H9 (cell line): ENCODE results near the gene BAZ1B. TPM values are rescaled to one million over a fixed set of nuclear protein-coding genes. Genes with fewer than 3 reads are reported as not detected.
"Not testable (repeated sequence)": the region's sequence is repeated elsewhere in the genome, so short reads cannot be mapped to it uniquely, and the experiment has no call there.

Source experiments
- DNase-seq: peaks from one replicate; pipeline ENCODE4 v3.0.0-alpha.2; 2017
- H2AFZ ChIP-seq: one replicate; pipeline ENCODE4 v1.6.1; 2013; ENCODE audit warnings: mild to moderate bottlenecking, low read length, control low read depth, moderate library complexity
- H2AK5ac ChIP-seq: 2 replicates; pipeline ENCODE4 v1.6.1; 2013; ENCODE audit warnings: low read length, control low read depth, mixed read lengths; ENCODE audit not compliant: insufficient read length
- H2BK120ac ChIP-seq: one replicate; pipeline ENCODE4 v1.6.1; 2013; ENCODE audit warnings: low read depth, mild to moderate bottlenecking, low read length, control low read depth, inconsistent platforms; ENCODE audit not compliant: poor library complexity, severe bottlenecking
- H2BK12ac ChIP-seq: 2 replicates; pipeline ENCODE4 v1.6.1; 2013; ENCODE audit warnings: low read length, control low read depth, mixed read lengths, low read depth; ENCODE audit not compliant: insufficient read length
- H2BK15ac ChIP-seq: 2 replicates; pipeline ENCODE4 v1.6.1; 2013; ENCODE audit warnings: low read depth, low read length, control low read depth
- H2BK20ac ChIP-seq: one replicate; pipeline ENCODE4 v1.6.1; 2013; ENCODE audit warnings: low read depth, mild to moderate bottlenecking, low read length, control low read depth, inconsistent platforms; ENCODE audit not compliant: poor library complexity, severe bottlenecking
- H2BK5ac ChIP-seq: 2 replicates; pipeline ENCODE4 v1.6.1; 2013; ENCODE audit warnings: low read length, control low read depth, mixed read lengths; ENCODE audit not compliant: insufficient read length
- H3K14ac ChIP-seq: 2 replicates; pipeline ENCODE4 v1.6.1; 2013; ENCODE audit warnings: low read length, control low read depth; ENCODE audit not compliant: insufficient read depth
- H3K18ac ChIP-seq: 2 replicates; pipeline ENCODE4 v1.6.1; 2013; ENCODE audit warnings: low read depth, mild to moderate bottlenecking, mixed read lengths, low read length, control low read depth; ENCODE audit not compliant: insufficient read length
- H3K23ac ChIP-seq: 2 replicates; pipeline ENCODE4 v1.6.1; 2013; ENCODE audit warnings: low read length, control low read depth, mixed read lengths, low read depth; ENCODE audit not compliant: insufficient read length
- H3K23me2 ChIP-seq: 2 replicates; pipeline ENCODE4 v1.6.1; 2013; ENCODE audit warnings: low read depth, mild to moderate bottlenecking, mixed read lengths, low read length, control low read depth; ENCODE audit not compliant: insufficient read length, poor library complexity, severe bottlenecking
- H3K27ac ChIP-seq: 2 replicates; pipeline ENCODE4 v1.5.1; 2013; ENCODE audit warnings: low read length, control low read depth, mixed read lengths, low read depth; ENCODE audit not compliant: insufficient read length
- H3K27me3 ChIP-seq: 2 replicates; pipeline ENCODE4 v1.6.1; 2013; ENCODE audit warnings: low read length, control low read depth, inconsistent platforms; ENCODE audit not compliant: insufficient read depth
- H3K4ac ChIP-seq: 2 replicates; pipeline ENCODE4 v1.6.1; 2013; ENCODE audit warnings: low read depth, mild to moderate bottlenecking, control low read depth, inconsistent platforms, low read length, moderate library complexity
- H3K4me1 ChIP-seq: 2 replicates; pipeline ENCODE4 v1.6.1; 2013; ENCODE audit warnings: low read length, control low read depth, inconsistent platforms; ENCODE audit not compliant: insufficient read depth
- H3K4me2 ChIP-seq: 2 replicates; pipeline ENCODE4 v1.6.1; 2013; ENCODE audit warnings: low read length, control low read depth, mixed read lengths; ENCODE audit not compliant: insufficient read length, insufficient read depth
- H3K56ac ChIP-seq: 2 replicates; pipeline ENCODE4 v1.6.1; 2013; ENCODE audit warnings: low read depth, mild to moderate bottlenecking, mixed read lengths, low read length, control low read depth; ENCODE audit not compliant: insufficient read length
- H3K79me1 ChIP-seq: 2 replicates; pipeline ENCODE4 v1.6.1; 2013; ENCODE audit warnings: low read depth, mild to moderate bottlenecking, moderate library complexity, low read length, control low read depth, inconsistent platforms; ENCODE audit not compliant: insufficient read depth, poor library complexity, severe bottlenecking
- H3K79me2 ChIP-seq: 2 replicates; pipeline ENCODE4 v1.6.1; 2013; ENCODE audit warnings: low read length, control low read depth, inconsistent platforms; ENCODE audit not compliant: insufficient read depth
- H3K9ac ChIP-seq: 2 replicates; pipeline ENCODE4 v1.6.1; 2013; ENCODE audit warnings: low read length, control low read depth, mixed read lengths; ENCODE audit not compliant: insufficient read length; ENCODE audit errors: extremely low read depth
- H3K9me3 ChIP-seq: one replicate; pipeline ENCODE4 v1.6.1; 2013; ENCODE audit warnings: low read depth, low read length, inconsistent platforms; ENCODE audit not compliant: control insufficient read depth
- H3T11ph ChIP-seq: one replicate; pipeline ENCODE4 v1.6.1; 2013; ENCODE audit warnings: mild to moderate bottlenecking, low read length, control low read depth, inconsistent platforms
- H4K20me1 ChIP-seq: one replicate; pipeline ENCODE4 v1.6.1; 2013; ENCODE audit not compliant: control insufficient read depth, insufficient read length, insufficient read depth
- H4K5ac ChIP-seq: 2 replicates; pipeline ENCODE4 v1.6.1; 2013; ENCODE audit warnings: low read depth, mild to moderate bottlenecking, mixed read lengths, low read length, control low read depth; ENCODE audit not compliant: insufficient read length
- H4K8ac ChIP-seq: replicated peaks from 2 replicates; pipeline ENCODE4 v1.6.1; 2013; ENCODE audit warnings: low read length, control low read depth, mixed read lengths, low read depth; ENCODE audit not compliant: insufficient read length
- H4K91ac ChIP-seq: 2 replicates; pipeline ENCODE4 v1.6.1; 2013; ENCODE audit warnings: low read depth, mild to moderate bottlenecking, moderate library complexity, mixed read lengths, low read length, control low read depth; ENCODE audit not compliant: insufficient read length
- H3K27ac Mint-ChIP-seq, 3 experiments: 2 replicates in 2 of 3; 3 replicates in 1 of 3; pipeline ENCODE4 v1.8.0; 2020 to 2021; ENCODE audit warnings: mixed read lengths in 3 of 3, mild to moderate bottlenecking in 1 of 3, moderate library complexity in 1 of 3
- H3K27me3 Mint-ChIP-seq: 2 replicates; pipeline ENCODE4 v1.8.0; 2021; ENCODE audit warnings: low read depth, mild to moderate bottlenecking, moderate library complexity, mixed read lengths
- H3K36me3 Mint-ChIP-seq, 3 experiments: 2 replicates in 2 of 3; 3 replicates in 1 of 3; pipeline ENCODE4 v1.8.0; 2020 to 2021; ENCODE audit warnings: low read depth in 3 of 3, mixed read lengths in 3 of 3; ENCODE audit not compliant: insufficient read depth in 1 of 3
- H3K4me1 Mint-ChIP-seq, 2 experiments: 2 replicates each; pipeline ENCODE4 v1.8.0; 2020; ENCODE audit warnings: mixed read lengths in 2 of 2
- H3K4me3 Mint-ChIP-seq, 2 experiments: 2 replicates in 1 of 2; 3 replicates in 1 of 2; pipeline ENCODE4 v1.8.0; 2020 to 2021; ENCODE audit warnings: mild to moderate bottlenecking in 2 of 2, mixed read lengths in 2 of 2, moderate library complexity in 1 of 2
- H3K9me3 Mint-ChIP-seq, 2 experiments: 2 replicates in 1 of 2; 3 replicates in 1 of 2; pipeline ENCODE4 v1.8.0; 2020; ENCODE audit warnings: mild to moderate bottlenecking in 2 of 2, mixed read lengths in 2 of 2, moderate library complexity in 1 of 2
- WGBS: extraction: QIAGEN DNeasy Blood & Tissue Kit; methylation state at CpG from one replicate; pipeline ENCODE4 v1.1.7; 2013; ENCODE audit warnings: missing lambda C conversion rate, low lambda C conversion rate, mixed read lengths; ENCODE audit not compliant: insufficient read length; ENCODE audit errors: extremely low coverage; 5-methylcytosine and 5-hydroxymethylcytosine counted together
- total RNA-seq: library from RNA; stranded (reverse); gene quantifications from 2 replicates; pipeline ENCODE4 v1.2.1, GENCODE V29; 2021
- TF ChIP-seq, protein P1 (sequence below): fragments of 200-600 bp; sonication (generic); conservative IDR thresholded peaks from 3 replicates; pipeline ENCODE4 v1.8.0; 2021; ENCODE audit warnings: antibody characterized with exemption, mild to moderate bottlenecking

BAZ1B gene
- total RNA-seq, 1 experiment from 2014 or later, result 96.4 TPM

DNA sequence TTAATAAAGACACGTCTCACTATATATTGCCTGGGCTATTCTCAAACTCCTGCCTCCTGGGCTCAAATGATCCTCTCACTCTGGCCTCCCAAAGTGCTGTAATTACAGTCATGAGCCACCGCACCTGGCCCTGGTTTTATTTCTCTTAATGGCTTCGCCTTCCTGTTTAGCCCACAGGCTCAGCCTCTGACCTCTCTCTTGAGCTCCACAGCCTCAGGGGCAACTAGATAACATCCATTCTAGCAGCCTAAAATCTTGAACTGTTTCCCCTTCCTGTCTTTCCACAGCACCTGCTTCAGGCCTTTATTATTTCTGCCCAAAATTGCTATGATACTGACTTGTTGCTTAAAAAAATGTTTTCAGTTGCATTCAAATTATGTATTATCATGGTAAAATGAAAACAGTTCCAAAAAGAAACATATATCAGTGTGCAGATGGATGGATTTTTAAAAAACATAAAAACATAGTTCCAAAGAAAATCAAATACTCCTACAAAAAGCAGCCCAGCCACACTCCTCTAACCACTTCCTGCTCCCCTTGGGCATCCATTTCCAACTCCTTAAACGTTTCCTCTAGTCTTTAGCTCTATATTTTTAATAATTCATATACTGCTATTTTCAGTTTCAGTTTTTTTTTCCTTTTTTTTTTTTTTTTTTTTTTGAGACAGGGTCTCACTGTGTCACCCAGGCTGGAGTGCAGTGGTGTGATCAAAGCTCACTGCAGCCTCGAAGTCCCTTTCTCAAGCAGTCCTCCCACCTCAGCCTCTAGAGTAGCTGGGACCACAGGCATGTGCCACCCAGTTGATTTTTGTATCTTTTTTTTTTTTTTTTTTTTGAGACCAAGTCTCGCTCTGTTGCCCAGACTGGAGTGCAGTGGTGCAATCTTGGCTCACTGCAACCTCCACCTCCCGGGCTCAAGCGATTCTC, 5.1 kb upstream of the BAZ1B start:
- no peaks in the 10 kb centered on the region for H3K27me3 Mint-ChIP-seq
- H3K4me3 Mint-ChIP-seq, result no peak overlapping the region
- no peaks in the 10 kb centered on the region; a peak in 1 of 5 replicates for H3K9me3 Mint-ChIP-seq
- TF ChIP-seq, protein P1, sequence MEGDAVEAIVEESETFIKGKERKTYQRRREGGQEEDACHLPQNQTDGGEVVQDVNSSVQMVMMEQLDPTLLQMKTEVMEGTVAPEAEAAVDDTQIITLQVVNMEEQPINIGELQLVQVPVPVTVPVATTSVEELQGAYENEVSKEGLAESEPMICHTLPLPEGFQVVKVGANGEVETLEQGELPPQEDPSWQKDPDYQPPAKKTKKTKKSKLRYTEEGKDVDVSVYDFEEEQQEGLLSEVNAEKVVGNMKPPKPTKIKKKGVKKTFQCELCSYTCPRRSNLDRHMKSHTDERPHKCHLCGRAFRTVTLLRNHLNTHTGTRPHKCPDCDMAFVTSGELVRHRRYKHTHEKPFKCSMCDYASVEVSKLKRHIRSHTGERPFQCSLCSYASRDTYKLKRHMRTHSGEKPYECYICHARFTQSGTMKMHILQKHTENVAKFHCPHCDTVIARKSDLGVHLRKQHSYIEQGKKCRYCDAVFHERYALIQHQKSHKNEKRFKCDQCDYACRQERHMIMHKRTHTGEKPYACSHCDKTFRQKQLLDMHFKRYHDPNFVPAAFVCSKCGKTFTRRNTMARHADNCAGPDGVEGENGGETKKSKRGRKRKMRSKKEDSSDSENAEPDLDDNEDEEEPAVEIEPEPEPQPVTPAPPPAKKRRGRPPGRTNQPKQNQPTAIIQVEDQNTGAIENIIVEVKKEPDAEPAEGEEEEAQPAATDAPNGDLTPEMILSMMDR, result no peak
- Histone ChIP-seq H2BK15ac (no peak overlapping the region), H3T11ph (no peak overlapping the region), H2BK5ac (no peak overlapping the region), H2AK5ac (no peak overlapping the region), H3K18ac (no peak overlapping the region), H3K9me3 (no peaks in the 10 kb centered on the region), H3K14ac (no peak overlapping the region), H3K4me1 (no peaks in the 10 kb centered on the region), H3K79me2 (no peaks in the 10 kb centered on the region), H4K20me1 (no peaks in the 10 kb centered on the region), H3K4me2 (no peak overlapping the region), H2BK12ac (no peak overlapping the region), H3K23me2 (no peaks in the 10 kb centered on the region), H4K91ac (no peak overlapping the region), H2BK120ac (no peak overlapping the region), H2BK20ac (no peak overlapping the region), H3K9ac (no peak overlapping the region), H3K23ac (no peak overlapping the region), H3K27ac (no peak overlapping the region), H3K4ac (no peak overlapping the region), H3K79me1 (no peaks in the 10 kb centered on the region), H4K5ac (no peak overlapping the region), H3K56ac (no peak overlapping the region), H3K27me3 (no peaks in the 10 kb centered on the region), H4K8ac (no peak overlapping the region), H2AFZ (no peak overlapping the region)
- peak overlapping the region; percentile 22 to 92 (median 64); a peak in 3 of 7 replicates for H3K27ac Mint-ChIP-seq
- DNase-seq, result no peak
- peaks cover 3 to 8% of the 10 kb centered on the region in 2 experiments; a peak in 3 of 4 replicates for H3K4me1 Mint-ChIP-seq
- WGBS, result no CpG with 5 or more reads among the region's 8 CpGs
- peaks cover 0 to under 1% (median 0%) of the 10 kb centered on the region in 3 experiments; a peak in 4 of 7 replicates for H3K36me3 Mint-ChIP-seq

DNA sequence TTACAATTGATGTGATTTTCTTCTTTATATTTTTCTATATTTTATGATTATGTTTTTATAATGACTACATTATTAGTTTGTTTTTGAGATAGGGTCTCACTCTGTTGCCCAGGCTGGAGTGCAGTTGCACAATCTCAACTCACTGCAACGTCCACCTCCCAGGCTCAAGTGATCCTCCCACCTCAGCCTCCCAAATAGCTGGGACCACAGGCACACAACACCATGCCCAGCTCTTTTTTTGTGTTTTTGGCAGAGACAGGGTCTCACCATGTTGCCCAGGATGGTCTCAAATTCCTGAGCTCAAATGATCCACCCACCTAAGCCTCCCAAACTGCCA, 4.0 kb upstream of the BAZ1B start:
- not testable (repeated sequence) for H3K27ac ChIP-seq, H3T11ph ChIP-seq, H4K8ac ChIP-seq, H3K4me3 Mint-ChIP-seq, H3K4me1 ChIP-seq, H2BK120ac ChIP-seq, H2BK15ac ChIP-seq, H4K5ac ChIP-seq, H2BK20ac ChIP-seq, H3K56ac ChIP-seq, H3K4me1 Mint-ChIP-seq, H3K18ac ChIP-seq, H2BK12ac ChIP-seq, H4K20me1 ChIP-seq, H3K27ac Mint-ChIP-seq, H3K79me2 ChIP-seq, DNase-seq, H2BK5ac ChIP-seq, H3K27me3 ChIP-seq, H3K4ac ChIP-seq, H3K23ac ChIP-seq, H3K23me2 ChIP-seq, H3K79me1 ChIP-seq, H2AK5ac ChIP-seq, H3K27me3 Mint-ChIP-seq, H4K91ac ChIP-seq, H3K36me3 Mint-ChIP-seq, H3K9me3 ChIP-seq, H3K14ac ChIP-seq, H3K9me3 Mint-ChIP-seq, H3K4me2 ChIP-seq, H3K9ac ChIP-seq, H2AFZ ChIP-seq
- whole genome bisulfite sequencing, result no CpG with 5 or more reads among the region's 1 CpG
